Lung (tissue), 12 donors: Measurements from ENCODE around the gene POU6F2. TPM values are rescaled to one million over a fixed set of nuclear protein-coding genes. Genes with fewer than 3 reads are reported as not detected.

Experiments used
- ATAC-seq: fragments of 200-7000 bp; cut with Tn5 transposase; one replicate; pipeline ENCODE4 v1.9.1; 2020; ENCODE audit warnings: moderate number of reproducible peaks; ENCODE audit not compliant: insufficient read depth, low FRiP score
- DNase-seq, 3 donors: peaks; one replicate each; pipeline ENCODE4 v3.0.0-alpha.2; 2013 to 2017
- H3K27ac ChIP-seq, 2 donors: one replicate each; pipeline ENCODE4 v1.5.1; 2013; ENCODE audit warnings: mild to moderate bottlenecking in 2 of 2, moderate library complexity in 2 of 2, control low read depth in 1 of 2, inconsistent platforms in 1 of 2, low read depth in 1 of 2, low read length in 1 of 2
- H3K27me3 ChIP-seq, 3 donors: one replicate each; pipeline ENCODE4 v1.5.1; 2013; ENCODE audit warnings: low read length in 2 of 3; ENCODE audit not compliant: control insufficient read depth in 3 of 3, insufficient read depth in 3 of 3
- H3K36me3 ChIP-seq, 4 donors: one replicate each; pipeline ENCODE4 v1.5.1; 2013; ENCODE audit warnings: low read length in 4 of 4, mild to moderate bottlenecking in 1 of 4, moderate library complexity in 1 of 4; ENCODE audit not compliant: control insufficient read depth in 4 of 4, insufficient read depth in 4 of 4
- H3K4me1 ChIP-seq, 5 donors: one replicate each; pipeline ENCODE4 v1.5.1; 2013; ENCODE audit warnings: low read length in 5 of 5, mild to moderate bottlenecking in 2 of 5, moderate library complexity in 1 of 5; ENCODE audit not compliant: control insufficient read depth in 5 of 5, insufficient read depth in 5 of 5
- H3K4me3 ChIP-seq: one replicate; pipeline ENCODE4 v1.5.1; 2013; ENCODE audit warnings: mild to moderate bottlenecking, control low read depth, moderate library complexity
- H3K9ac ChIP-seq, 2 donors: one replicate each; pipeline ENCODE4 v1.5.1; 2013; ENCODE audit warnings: low read length in 2 of 2, control low read depth in 1 of 2; ENCODE audit not compliant: insufficient read depth in 1 of 2
- H3K9me3 ChIP-seq, 4 donors: one replicate each; pipeline ENCODE4 v1.5.1; 2013; ENCODE audit warnings: low read length in 3 of 4, mild to moderate bottlenecking in 1 of 4, moderate library complexity in 1 of 4; ENCODE audit not compliant: control insufficient read depth in 4 of 4, insufficient read depth in 3 of 4
- CTCF ChIP-seq: IDR thresholded peaks from 2 replicates; pipeline ENCODE4 v1.5.1; 2012; ENCODE audit warnings: mild to moderate bottlenecking; ENCODE audit errors: control extremely low read depth, extremely low read depth
- WGBS, 2 donors: extraction: QIAGEN DNeasy Blood & Tissue Kit; methylation state at CpG; one replicate each; pipeline ENCODE4 v1.1.7; 2013; 5-methylcytosine and 5-hydroxymethylcytosine counted together
- polyA plus RNA-seq, 2 donors: library from polyadenylated mRNA; stranded (reverse); fragments of 200-250 nt; gene quantifications; one replicate each; pipeline ENCODE4 v1.2.1, GENCODE V29; 2013
- total RNA-seq, 2 donors: library from RNA; depleted of rRNA in 1 of 2; stranded (reverse); fragments of >200 nt in 1 of 2; gene quantifications; one replicate each; pipeline ENCODE4 v1.2.1, GENCODE V29; 2014 to 2021
- donor health status: control.
- donor health status: control.
- donor health status: Bipolar disorder and iron deficiency.
- donor health status: healthy.
- donor health status: DM: yes; HTN: yes; CAD: no.

Gene POU6F2
- total and polyA plus RNA-seq, 4 donors = 0.08 to 0.18 TPM; not detected in 2

DNA sequence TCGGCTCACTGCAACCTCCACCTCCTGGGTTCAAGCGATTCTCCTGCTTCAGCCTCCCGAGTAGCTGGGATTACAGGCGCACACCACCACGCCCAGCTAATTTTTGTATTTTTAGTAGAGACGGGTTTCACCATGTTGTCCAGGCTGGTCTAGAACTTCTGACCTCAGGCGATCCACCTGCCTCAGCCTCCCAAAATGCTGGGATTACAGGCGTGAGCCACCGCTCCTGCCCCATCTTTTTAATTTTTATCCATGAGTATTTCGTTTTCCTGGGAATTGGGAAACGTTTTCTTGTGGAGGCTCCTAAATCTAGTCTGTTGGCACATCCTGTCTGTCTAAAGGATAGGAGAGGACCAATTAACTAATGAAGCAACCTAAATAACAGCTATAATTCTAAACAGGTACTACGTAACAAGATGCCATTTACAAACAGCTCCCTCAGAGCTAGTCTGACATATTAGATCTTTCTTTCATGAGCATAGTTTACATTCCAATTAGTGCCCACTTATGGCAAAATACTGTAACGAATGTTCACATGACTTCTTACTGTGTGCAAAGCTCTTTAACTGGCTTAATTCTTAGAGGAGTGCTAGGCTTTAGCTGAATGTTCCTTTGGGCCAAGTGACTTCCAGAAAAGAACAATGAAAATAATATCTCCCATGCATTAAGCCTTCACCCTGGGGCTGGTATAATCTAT is 437.5 kb downstream of the POU6F2 start:
- Histone ChIP-seq H3K4me1 (peaks cover 0 to 4% (median 0%) of the 10 kb centered on the region in 5 donors), H3K36me3 (no peaks in the 10 kb centered on the region), H3K9ac (no peak overlapping the region), H3K27ac (no peak overlapping the region), H3K27me3 (no peaks in the 10 kb centered on the region), H3K4me3 (no peak overlapping the region), H3K9me3 (no peaks in the 10 kb centered on the region)
- 84 to 87% methylated on average over 13 of the region's 13 CpGs for WGBS, 2 donors
- no peak for ATAC-seq
- peak in 1 of 3 donors; percentile 28 for DNase-seq
- TF ChIP-seq CTCF = no peak

DNA sequence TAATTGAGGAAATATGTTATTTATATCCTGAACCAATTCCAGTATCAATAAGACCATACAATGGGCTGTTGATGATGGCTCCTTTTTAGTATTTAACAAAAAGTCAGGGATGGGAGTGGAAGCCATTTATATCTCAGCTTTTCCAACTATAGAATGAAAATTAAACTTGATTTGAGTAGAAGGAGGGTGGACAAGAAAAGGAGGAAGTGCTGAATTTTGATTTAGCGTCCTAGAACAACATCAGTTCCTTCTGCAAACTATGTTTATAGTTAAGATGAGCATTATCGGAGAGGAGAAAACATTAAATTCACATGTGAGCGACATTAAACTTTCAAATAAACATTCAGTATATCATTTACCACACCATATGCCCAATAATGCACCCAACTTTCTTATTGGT is 439.2 kb downstream of the POU6F2 start:
- 39 to 62% methylated on average over 3 of the region's 3 CpGs for WGBS, 2 donors

DNA sequence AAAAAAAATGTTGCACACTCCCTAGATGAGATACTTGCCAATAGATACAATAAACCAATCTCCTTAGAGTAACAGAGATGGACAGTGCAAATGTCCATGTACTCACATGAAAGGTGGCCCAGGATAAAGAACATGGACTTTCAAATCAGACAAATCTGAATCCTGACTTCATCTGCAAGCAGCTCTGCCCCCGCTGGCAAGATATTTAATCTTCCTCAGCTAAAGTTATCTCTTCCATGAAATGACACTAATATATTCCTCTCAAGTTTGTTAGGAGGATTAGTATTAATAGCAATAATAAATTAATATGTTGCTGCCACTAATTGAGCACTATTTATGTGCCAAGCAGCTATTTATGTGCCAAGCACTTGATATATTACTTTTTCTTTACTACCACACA is 439.9 kb downstream of the POU6F2 start:
- Histone ChIP-seq H3K9me3 (no peaks in the 10 kb centered on the region), H3K27ac (no peak overlapping the region), H3K9ac (no peak overlapping the region)

More for the DNA sequence above, 439.2 kb downstream of the POU6F2 start:
- Histone ChIP-seq H3K36me3 (no peaks in the 10 kb centered on the region), H3K4me3 (no peak overlapping the region), H3K27ac (no peak overlapping the region), H3K9ac (no peak overlapping the region), H3K9me3 (no peaks in the 10 kb centered on the region), H3K27me3 (no peaks in the 10 kb centered on the region), H3K4me1 (peaks cover 0 to 4% (median 0%) of the 10 kb centered on the region in 5 donors)
- TF ChIP-seq CTCF = no peak
- DNase-seq (no peak), ATAC-seq (no peak)

More for the DNA sequence above, 439.9 kb downstream of the POU6F2 start:
- H3K27me3 ChIP-seq = no peaks in the 10 kb centered on the region
- TF ChIP-seq CTCF = no peak
- no peak overlapping the region for H3K4me3 ChIP-seq
- peaks cover 0 to 4% (median 0%) of the 10 kb centered on the region in 5 donors for H3K4me1 ChIP-seq
- no peaks in the 10 kb centered on the region for H3K36me3 ChIP-seq
- DNase-seq (no peak), ATAC-seq (no peak)
- WGBS, 2 donors = 92% methylated on average over 1 of the region's 1 CpG
